NCI-H146 (cell line): Measurements from ENCODE around the gene HSD17B1.
"Not testable (repeated sequence)": the region's sequence is repeated elsewhere in the genome, so short reads cannot be mapped to it uniquely, and the experiment has no call there.

Experiments used
- DNase-seq: peaks from one replicate; lab custom pipeline; 2025; lab: John Stamatoyannopoulos, UW

The HSD17B1 gene

DNA sequence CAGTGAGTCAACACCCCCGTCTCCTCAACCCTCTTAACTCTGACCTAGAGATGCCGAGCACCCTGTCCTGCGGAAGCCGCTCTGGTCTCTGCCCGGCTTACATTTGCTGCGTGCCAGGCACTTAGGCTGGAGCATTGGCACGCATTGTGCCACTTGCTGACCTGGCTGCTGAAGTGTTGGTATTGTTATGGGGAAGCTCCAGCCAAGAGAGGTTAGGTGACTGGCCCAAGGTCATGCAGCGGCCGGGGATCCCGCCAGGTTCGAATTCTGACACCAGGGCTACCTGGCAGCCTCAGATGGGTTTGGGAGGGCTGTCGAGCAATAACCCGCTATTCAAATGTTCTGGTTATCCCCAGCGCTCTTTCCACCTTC lies 5.0 kb upstream of the HSD17B1 start:
- DNase-seq, result no peak

DNA sequence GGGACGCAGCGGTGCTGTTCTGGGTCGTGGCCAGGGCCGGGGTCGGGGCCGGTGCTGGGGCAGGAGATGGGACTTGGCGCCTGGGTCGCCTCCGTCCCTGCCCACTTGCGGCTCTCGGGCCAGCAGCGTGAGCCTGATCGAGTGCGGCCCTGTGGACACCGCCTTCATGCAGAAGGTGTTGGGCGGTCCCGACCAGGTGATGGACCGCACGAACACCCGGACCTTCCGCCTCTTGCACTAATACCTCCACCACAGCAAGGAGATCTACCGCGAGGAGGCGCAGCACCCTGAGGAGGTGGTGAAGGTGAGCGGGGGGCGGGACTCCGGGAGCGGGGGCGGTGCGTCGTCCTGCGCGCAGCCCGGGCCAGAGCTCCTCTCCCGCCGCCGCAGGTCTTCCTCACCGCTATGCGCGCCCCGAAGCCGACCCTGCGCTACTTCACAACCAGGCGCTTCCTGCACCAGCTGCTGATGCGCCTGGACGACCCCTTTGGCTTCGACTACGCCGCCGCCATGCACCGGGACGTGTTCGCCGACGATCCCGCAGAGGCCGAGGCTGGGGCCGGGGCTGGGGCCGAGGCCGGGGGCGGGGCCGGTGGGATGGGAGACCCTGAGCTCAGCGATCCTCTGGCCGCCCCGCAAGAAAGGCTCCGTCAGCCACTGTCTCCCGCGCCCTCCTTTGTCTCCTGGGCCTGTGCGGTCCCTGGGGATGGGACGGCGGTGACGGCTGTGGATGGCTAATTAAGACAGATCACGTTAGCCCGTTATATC lies 4.5 kb upstream of the HSD17B1 start:
- DNase-seq, result peak; percentile 90

DNA sequence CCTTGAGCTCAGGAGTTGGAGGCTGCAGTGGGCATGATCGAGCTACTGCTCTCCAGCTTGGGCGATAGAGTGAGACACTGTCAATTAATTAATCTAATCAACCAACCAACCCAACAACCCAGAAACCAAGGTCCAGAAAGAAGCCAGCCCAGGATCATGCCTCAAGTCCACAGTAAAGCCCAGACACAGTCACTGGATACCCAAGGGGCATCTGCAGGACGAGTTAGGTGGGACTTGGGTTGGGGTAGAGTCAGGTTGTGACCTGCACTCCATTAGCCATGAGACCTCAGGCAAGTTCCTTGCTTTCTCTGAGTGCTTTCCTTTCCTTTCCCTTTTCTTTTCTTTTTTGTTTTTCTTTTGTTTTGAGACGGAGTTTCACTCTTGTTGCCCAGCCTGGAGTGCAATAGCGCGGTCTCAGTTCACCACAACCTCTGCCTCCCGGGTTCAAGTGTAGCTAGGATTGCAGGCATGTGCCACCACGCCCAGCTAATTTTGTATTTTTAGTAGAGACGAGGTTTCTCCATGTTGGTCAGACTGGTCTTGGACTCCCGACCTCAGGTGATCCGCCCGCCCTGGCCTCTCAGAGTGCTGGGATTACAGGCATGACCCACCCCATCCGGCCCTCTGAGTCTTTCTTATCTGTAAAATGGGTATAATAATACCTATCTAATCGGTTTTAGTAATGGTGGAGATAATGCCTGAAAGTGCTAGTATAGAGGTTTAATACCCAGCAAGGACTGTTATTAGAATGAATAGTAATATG lies 3.5 kb upstream of the HSD17B1 start:
- no peak for DNase-seq

DNA sequence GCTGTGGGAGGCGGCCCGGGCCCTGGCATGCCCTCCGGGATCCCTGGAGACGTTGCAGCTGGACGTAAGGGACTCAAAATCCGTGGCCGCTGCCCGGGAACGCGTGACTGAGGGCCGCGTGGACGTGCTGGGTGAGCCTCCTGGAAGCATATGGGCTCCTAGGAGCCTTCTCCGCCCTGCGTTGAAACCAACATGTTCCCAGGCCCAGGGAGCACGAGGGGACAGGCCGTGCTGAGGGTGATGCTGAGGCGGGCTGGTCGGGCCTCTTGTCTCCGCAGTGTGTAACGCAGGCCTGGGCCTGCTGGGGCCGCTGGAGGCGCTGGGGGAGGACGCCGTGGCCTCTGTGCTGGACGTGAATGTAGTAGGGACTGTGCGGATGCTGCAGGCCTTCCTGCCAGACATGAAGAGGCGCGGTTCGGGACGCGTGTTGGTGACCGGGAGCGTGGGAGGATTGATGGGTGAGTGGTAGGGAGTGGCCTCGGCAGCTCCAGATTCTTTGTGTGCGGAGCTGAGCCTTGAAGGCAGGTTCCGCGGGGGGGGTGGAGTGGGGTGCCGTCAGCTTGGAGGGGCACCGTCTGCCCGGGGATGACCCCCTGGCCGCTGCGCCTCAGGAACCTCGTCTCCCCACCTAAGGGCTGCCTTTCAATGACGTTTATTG lies 567 bp downstream of the HSD17B1 start:
- no peak for DNase-seq

DNA sequence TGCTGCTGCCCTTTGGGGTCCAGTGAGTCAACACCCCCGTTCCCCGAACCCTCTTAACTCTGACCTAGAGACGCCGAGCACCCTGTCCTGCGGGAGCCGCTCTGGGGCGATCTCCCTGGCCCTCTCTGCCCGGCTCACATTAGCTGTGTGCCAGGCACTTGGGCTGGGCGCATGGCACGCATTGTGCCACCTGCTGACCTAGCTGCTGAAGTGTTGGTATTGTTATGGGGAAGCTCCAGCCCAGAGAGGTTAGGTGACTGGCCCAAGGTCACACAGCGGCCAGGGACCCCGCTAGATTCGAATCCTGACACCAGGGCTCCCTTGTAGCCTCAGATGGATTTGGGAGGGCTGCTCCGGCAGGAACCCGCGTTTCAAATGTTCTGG lies 1.1 kb downstream of the HSD17B1 start:
- DNase-seq, result no peak

DNA sequence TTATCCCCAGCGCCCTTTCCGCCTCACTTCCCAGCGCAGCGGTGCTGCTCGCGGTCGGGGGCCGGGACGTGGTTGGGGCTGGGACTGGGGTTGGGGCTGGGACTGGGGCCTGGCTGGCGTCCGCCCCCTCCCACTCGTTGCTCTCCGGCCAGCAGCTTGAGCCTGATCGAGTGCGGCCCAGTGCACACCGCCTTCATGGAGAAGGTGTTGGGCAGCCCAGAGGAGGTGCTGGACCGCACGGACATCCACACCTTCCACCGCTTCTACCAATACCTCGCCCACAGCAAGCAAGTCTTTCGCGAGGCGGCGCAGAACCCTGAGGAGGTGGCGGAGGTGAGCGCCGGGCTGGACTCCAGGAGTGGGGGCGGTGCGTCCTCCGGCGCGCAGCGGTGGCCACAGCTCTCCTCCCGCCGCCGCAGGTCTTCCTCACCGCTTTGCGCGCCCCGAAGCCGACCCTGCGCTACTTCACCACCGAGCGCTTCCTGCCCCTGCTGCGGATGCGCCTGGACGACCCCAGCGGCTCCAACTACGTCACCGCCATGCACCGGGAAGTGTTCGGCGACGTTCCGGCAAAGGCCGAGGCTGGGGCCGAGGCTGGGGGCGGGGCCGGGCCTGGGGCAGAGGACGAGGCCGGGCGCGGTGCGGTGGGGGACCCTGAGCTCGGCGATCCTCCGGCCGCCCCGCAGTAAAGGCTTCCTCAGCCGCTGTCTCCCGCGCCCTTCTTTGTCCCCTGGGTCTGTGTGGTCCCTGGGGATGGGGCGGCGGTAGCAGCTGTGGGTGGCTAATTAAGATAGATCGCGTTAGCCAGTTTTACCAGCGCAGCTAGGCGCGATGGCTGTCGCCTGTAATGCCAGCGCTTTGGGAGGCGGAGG lies 1.8 kb downstream of the HSD17B1 start:
- peak; percentile 87 for DNase-seq

DNA sequence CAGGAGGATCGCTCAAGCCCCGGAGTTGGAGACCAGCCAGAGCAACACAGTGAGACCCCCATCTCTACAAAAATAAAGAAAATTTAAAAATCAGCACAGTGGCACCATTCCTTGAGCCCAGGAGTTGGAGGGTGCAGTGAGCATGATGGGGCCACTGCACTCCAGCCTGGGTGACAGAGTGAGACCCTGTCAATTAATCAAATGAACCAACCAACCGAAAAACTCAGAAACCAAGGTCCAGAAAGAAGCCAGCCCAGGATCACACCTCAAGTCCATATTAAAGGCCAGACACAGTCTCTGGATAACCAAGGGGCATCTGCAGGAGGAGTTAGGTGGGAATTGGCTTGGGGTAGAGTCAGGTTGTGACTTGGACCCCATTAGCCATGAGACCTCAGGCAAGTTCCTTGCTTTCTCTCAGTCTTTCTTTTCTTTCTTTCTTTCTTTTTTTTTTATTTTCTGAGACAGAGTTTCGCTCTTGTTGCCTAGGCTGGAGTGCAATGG lies 2.4 kb downstream of the HSD17B1 start:
- no peak for DNase-seq

DNA sequence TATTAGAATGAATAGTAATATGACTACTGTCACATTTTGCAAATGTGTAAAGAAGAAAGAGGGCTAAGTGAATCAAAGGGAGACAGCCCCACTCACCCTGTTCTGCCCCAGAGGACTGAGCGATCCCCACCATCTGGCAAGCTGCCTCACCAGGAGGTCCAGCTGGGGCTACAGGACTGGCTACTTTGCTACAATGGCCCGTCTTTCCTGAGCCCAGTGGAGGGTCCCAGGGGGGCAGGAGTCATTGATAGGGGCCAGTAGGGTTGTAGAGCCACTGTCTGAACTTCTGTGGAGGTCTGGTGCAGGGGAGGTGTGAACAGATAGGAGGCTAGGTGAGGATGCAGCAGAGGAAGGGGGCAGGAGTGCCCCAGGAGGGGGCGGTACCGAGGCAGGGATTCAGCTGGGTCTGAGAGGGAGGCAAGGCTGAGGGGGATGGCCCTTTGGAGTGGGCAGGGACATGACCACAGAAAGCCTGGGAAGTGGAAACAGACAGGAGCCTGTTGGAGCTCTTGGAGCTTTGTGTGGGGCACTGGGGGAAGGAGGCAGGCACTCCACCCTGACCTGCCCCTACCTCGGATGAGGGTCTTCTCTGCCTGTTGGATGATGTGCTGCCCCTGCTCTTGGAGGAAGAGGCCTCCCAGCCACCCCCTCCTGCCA lies 3.4 kb downstream of the HSD17B1 start:
- DNase-seq, result not testable (repeated sequence)

DNA sequence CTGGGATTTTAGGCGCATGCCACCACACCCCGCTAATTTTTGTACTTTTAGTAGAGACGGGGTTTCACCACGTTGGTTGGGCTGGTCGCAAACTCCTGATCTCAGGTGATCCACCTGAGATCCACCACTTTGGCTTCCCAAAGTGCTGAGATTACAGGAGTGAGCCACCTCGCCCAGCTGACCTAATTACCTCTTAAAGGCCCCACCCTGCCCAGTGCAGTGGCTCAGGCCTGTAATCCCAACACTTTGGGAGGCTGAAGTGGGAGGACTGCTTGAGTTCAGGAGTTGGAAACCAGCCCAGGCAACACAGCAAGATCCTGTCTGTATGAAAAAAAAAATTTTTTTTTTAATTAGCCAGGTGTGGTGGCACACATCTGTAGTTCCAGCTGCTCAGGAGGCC lies 6.4 kb downstream of the HSD17B1 start:
- no peak for DNase-seq

DNA sequence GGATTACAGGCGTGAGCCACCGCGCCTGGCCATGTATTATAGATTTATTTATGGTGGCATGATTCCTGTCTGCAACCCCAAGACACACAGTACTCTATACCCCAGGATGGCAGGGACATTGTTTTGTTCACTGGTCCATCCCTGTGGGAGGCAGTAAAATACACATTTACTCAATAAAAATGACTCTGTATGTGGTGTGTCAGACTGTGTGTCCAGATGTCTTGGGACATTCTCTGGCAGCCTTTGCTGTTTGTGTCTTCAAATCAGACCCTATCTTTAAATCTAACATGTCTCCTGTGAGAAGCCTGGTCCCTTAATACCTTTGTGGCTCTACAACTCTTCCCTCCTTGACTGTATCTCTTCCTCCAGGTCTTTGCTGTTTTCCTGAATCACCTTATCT lies 7.5 kb downstream of the HSD17B1 start:
- peak; percentile 13 for DNase-seq

DNA sequence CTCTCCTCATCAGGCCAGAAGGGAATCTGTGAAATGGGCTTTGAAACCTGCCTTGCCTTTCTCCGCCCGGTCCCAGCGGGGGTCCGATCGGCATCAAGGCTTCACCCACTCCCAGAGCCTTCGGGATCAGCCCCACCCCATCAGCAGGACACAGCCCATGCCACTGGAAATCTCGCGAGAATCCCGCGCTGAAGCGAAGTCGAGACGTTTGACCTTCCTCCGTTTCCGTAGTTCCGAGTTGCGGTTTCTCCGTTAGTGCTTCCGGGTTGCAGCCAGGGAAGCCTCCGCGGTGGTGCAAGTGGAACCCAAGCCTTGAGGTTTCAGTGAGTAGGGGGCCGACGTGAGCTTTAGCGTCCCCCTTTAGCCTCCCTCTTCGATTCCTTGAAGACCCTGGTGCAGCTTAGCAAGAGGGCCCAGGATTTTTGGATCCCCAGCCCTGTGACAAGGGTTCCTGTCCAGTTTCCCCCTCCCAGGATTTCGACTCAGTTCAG lies 9.2 kb downstream of the HSD17B1 start, which contains the start of gene COASY:
TSS of gene COASY (plus strand) at position 252 of the 491 bp plus-strand sequence. CDS start 475 bp downstream, outside the sequence.
- DNase-seq, result peak; percentile 98

DNA sequence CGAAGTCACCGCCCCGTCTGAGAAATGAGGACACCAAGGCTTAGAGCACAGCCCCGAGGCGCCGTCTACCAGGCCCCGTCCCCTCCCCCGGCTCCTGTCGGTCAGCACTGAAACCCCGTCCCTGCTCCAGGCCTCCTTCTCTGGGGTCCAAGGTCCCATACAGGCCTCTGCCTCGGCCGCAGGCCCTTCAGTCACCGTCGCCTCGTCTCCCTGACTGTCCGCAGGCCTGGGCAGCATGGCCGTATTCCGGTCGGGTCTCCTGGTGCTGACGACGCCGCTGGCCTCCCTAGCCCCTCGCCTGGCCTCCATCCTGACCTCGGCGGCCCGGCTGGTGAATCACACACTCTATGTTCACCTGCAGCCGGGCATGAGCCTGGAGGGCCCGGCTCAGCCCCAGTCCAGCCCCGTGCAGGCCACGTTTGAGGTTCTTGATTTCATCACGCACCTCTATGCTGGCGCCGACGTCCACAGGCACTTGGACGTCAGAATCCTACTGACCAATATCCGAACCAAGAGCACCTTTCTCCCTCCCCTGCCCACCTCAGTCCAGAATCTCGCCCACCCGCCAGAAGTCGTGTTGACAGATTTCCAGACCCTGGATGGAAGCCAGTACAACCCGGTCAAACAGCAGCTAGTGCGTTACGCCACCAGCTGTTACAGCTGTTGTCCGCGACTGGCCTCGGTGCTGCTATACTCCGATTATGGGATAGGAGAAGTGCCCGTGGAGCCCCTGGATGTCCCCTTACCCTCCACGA lies 9.8 kb downstream of the HSD17B1 start:
- DNase-seq, result no peak

DNA sequence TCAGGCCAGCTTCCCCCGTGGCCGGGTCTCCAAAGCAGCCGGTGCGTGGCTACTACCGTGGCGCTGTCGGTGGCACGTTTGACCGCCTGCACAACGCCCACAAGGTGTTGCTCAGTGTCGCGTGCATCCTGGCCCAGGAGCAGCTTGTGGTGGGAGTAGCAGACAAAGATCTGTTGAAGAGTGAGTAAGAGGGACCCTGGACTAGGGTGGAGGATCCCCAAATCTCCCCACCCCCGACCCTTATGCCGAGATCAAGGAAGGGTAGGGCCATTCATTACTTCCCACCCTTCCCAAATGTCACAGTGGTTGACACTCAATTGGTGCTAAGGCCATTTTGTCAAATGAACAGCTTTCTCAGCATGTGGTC lies 10.4 kb downstream of the HSD17B1 start:
- DNase-seq, result no peak

DNA sequence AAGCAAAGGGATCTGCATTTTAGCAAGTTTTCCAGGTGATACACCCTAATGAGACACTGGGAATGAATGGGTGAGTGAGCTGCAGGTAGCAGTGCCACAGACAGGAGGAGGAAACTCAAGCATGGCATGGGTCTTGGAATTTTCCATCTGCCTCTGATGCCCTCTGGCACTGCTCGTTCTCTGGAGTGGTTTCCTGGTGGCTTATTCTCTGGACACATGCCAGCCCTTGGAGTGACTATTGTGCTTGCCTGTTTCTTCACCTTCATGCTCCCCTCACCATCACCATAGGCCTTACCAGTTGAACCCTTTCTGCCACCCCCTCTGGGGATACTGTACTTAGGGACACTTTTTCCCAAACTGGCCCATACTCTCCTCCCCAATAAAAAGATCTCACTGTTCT lies 10.8 kb downstream of the HSD17B1 start:
- DNase-seq, result no peak

DNA sequence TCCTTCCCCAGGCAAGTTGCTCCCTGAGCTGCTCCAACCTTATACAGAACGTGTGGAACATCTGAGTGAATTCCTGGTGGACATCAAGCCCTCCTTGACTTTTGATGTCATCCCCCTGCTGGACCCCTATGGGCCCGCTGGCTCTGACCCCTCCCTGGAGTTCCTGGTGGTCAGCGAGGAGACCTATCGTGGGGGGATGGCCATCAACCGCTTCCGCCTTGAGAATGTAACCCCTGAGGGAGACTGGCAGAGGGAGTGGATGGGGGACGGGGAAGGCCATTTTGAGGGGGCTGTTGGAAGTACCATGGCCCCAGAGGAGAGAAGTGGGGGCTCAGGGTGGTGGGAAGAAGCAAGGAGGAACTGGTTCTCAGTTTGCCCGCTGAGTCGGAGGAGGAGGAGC lies 11.2 kb downstream of the HSD17B1 start:
- DNase-seq, result no peak

DNA sequence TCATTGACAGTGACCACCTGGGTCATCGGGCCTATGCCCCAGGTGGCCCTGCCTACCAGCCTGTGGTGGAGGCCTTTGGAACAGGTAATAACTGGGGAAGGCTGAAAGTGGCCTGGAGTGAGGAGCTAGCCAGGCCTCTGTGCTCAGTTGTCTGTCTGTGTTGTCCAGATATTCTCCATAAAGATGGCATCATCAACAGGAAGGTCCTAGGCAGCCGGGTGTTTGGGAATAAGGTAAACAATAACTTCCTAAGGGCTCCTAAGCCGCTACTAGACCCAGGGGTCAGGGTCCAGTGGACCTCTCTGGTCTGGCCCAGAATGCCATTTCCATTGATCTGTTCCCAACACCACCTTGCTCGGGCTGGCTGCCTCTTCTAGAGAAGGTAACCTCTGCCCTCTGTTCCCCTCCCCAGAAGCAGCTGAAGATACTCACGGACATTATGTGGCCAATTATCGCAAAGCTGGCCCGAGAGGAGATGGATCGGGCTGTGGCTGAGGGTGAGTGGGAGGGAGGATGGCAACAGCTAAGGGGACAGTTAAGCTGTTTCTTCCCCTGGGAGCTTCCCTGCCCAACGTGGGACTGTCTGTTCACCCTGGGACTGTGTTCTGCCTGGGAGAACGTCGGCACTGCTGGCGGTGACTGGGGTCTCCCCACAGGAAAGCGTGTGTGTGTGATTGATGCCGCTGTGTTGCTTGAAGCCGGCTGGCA lies 12.2 kb downstream of the HSD17B1 start:
- DNase-seq, result no peak

DNA sequence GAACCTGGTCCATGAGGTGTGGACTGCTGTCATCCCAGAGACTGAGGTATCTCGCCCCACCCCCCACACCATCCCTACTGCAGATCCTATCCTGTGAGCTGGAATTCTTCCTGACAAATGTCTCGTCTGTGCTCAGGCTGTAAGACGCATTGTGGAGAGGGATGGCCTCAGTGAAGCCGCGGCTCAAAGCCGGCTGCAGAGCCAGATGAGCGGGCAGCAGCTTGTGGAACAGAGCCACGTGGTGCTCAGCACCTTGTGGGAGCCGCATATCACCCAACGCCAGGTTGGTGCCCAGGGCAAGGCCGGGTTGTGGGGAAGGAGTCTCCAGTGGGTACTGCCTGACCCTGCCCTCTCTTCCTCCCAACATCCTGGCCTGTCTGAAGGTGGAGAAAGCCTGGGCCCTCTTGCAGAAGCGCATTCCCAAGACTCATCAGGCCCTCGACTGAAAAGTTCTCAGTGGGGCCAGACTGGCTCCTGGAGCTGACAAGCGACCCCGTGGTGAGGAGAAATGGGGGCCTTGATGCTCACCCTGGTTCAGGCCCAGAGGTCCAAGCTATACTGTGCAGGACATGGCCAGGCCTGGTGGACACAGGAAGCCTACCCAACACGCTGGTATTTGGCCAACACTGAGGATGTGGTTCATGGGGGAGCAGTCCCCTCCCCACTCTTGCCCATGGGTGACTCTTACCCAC lies 12.9 kb downstream of the HSD17B1 start:
- no peak for DNase-seq

DNA sequence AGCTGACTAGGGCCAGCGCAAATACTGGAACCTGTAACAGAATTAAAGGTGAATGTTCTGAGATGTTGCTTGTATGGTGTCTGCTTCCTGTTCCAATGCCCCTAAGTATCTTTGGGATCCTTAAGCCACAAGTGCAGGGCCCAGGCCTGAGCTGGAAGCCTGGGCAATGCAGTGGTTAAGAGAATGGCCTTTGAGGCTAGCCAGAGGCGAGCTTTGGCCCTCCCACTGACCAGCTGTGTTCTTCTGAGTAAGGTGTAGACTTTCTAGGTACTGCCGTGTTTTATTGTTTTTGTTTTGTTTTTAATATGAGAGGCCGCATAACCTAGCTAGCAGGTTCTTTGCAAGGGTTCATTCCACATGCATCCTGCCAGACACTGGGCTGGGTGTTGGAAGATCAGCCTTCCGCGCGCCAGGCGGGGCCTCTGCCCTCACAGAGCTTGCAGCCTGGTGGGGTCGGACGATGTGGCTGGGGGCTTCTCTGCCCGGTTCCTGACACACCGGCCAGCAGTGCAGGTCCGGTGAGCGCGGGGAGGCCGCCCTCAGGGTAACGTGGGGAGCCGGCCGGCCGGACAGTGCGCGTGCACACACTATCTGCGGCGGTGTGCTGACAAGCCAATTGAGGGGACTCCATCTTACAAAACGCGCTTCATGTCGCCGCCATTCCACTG lies 13.6 kb downstream of the HSD17B1 start:
- DNase-seq, result no peak
